ENCODE data around the gene DPH1. TPM values are rescaled to one million over a fixed set of nuclear protein-coding genes. Genes with fewer than 3 reads are reported as not detected.

Gene DPH1
- total RNA-seq, 1 donor from 2014 or later: 25.7 TPM

DNA sequence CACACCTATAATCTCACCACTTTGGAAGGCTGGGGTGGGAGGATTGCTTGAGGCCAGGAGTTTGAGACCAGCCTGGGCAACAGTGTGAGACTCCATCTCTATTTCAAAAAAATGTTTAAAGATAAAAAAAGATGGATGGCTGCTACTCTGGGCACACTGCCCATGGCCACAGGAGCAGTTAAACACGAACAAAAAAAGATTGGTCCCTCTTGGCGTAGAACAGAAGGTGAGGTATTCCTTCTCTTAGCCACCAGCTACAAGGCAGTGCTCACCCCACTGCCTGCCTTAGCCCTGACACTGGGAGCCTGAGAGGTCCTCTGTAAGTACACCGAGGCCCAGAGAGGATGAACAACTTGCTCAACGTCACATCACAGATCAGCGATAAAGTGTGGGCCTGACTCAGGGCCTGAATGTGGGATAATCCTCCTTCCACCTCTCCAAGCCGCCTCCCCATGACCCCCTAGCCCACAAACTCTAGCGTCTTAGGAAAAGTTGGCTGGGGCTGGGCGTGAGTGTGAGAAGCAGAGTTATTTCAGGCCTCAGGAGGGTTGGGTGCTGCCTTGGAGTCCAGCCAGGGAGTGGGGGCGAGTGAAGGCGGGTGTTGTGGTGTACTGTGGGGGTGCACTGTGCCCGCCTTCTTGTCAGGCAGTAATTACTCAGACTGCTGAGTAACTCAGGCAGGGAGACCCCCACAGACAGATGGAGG is 2.3 kb upstream of the DPH1 start:
- no peak for DNase-seq

DNA sequence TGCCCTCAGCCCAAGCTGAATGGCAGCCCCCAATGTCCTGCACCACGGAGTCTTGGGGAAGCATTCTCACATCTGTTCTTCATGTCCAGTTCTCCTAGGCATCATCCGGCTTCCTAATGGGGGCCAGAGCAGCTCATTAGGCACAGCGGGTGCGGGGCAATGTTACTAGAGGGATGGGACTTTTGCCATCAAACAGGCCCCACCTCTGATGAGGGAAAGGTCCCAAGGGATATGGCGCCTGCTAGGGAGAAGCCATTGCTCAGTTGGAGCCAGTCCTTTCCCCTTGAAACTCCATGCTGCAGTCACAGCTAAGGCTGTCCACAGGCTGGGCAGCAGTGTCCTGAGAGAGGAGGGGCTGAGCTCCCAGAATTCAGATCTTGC is 1.7 kb upstream of the DPH1 start:
- no peak for DNase-seq

DNA sequence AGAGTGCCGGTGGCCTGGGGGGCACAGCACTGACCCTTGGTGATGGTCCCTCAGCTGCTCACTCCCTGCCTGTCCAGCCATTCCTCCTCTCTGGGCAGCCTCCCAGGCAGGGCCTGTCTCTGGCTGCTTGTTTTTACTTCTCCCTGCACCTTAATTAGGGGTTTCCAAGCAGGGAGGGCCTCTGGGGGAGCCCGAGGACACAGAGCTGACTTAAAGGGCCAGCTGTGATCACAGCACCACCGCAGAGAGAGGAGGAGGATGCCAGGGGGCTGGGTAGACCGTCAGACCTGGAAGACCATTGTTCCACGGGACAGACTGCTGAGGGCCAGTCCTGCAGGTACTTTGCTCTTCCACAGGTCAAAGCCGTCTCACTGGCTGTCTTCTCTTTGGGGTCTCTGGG is 1.2 kb upstream of the DPH1 start:
- no peak for DNase-seq

DNA sequence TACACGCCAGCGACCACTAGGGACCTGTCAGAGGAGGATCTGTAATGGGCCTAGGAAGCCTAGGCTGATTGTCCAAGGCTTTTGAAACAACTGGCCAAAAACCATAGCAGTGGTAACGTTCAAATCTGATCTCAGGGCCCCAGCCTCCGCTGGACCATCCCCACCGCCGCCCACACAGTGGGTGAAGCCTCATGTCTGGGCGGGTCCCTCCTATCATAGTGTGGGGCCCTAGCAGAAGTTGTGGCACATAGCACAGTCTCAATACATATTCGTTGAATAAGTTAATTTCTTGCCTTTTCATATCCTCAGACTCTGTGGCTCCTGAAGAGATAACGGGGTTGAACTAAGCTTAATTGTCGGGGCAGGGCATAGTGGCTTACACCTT is 818 bp downstream of the DPH1 start:
- DNase-seq: peak; percentile 94

DNA sequence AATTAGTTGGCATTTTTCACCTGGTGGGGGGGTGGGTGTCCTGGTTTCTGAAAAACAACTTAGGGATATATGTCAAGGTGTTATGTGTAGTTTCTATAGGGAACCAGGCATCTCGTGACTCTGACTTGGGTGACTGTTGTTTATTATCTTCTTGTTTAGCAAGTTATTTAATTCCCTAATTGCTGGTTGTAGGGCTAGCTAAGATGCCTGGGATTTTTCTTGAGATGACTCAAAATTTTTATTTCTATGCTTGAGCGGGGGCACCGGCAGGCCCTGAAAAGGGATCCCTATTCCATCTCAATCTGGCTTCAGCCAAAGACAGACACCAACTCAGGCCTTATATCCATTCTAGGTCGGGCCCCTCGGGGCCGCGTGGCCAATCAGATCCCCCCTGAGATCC is 3.2 kb downstream of the DPH1 start:
- no peak for DNase-seq

DNA sequence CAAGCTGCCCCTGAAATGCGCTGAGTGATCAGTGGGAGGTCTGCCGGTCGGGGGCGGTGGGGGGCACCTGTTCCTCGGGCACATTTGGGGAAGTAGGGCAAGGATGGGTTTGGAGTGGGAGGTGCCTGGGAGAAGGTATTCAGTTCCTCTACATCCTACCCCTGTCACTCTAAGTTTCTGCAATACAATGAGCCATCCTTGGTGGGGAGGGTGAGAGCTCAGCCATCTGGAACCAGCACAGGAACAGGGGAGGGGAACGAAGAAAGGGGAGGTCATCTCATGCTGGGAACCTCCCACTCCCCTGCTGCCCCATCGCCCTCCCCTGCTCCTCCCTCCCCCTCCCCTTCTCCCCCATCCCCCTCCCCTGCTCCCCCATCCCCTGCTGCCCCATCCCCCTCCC is 4.2 kb downstream of the DPH1 start:
- no peak for DNase-seq

DNA sequence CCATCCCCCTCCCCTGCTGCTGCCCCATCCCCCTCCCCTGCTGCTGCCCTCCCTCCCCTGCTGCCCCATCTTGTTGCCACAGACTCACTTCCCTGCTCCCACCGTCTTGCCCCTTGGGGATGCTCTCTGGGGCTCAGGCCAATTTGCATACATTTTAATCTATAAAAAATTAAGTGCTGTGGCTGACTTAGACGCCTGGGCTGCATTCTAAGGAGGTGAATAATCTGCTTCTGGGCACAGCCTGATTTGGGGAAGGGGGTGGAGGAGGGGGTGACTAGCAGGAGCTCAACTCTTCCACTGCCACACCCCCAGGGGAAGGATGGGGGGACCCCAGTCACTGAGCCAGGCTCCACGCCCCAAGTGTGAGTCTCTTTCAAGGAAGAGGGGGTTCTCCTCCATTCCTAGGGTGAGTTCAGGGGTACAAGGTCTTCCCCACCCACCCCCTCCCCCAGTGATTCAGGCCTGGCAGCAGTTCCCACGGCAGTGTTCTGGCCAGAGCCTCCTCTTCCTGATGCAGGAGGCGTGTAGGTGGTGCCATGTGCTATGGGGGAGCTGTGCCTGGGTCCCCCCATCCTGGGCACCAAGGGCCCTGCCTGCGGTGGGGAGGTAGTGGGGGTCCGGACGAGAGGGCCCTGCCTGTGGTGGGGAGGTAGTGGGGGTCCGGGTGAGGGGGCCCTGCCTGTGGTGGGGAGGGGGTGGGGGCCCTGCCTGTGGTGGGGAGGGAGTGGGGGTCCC is 5.0 kb downstream of the DPH1 start:
- no peak for DNase-seq

DNA sequence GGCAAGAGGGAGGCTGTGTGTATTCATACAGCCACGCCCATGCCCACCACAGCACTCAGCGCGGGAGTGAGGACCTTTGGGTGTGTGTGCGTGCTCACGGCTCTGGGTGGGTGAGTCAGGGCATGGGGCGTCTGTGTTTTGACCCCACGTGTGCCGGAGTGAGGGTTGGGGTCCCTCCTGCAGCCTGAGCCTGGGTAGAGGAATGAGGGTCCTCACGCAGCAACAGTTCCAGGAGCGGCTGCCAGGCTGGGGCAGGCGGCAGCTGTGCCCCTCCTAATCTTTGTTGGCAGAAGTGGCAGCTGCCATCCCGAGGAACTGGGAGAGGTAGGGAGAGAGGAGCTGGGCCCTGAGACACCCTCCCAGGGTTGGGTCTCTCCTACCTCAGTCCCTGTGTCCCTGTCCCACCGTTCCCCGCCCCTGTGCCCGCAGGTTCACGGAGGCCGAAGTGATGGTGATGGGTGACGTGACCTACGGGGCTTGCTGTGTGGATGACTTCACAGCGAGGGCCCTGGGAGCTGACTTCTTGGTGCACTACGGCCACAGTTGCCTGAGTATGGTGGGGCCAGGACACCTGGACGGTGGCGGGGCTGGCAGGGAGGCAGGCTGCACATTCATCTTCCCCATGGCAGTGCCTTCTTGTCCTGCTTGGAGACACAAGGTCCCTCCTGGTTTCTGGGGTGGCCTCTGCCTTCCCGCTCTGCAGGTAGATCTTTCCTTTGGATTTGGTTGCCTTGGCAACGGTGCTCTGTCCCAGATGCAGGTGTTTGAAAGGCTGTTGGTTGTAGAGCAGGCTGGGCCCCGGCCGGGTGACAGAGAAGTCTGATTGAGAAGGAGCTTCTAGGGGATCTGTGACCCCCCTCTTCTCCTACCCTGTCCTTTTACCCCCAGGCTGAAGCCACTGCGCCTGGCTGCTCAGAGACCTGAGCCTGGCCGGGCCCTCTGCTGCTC is 5.9 kb downstream of the DPH1 start:
- no peak for DNase-seq

DNA sequence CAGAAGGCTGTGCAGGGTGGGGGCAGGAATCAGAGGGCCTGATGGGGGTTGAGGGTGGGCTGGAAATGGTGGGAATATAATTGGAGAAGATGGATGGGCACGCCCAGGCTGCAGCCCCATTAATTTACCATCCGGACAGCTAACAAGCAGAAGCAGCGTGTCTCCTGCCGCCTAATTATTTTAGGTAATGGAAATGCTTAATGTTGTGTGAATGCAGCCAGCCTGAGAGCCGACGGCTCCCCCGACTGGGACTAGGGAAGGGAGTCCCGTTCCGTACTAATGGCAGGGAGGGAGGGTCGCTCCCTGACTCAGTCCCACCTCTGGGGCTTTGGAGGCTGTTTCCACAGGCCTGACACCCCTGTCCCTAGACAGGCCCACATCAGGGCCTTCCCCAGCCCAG is 7.2 kb downstream of the DPH1 start:
- no peak for DNase-seq

DNA sequence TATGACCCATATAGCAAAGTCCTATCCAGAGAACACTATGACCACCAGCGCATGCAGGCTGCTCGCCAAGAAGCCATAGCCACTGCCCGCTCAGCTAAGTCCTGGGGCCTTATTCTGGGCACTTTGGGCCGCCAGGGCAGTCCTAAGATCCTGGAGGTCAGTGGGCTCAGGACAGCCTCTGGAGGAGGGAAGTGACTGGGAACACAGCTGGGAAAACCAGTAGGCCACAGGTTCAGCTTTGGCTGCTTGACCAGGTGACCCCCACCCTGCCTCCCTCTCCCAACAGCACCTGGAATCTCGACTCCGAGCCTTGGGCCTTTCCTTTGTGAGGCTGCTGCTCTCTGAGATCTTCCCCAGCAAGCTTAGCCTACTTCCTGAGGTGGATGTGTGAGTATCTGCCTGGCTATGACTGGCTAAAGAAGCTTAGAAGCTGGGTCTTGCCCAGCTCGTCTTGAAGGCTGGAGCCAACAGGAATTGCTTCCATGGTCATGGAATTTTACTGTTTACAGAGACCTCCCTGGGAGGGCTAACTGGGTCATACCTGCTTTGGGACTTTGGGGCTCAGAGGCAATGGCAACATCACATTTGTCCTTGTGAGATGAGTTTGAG is 10.4 kb downstream of the DPH1 start:
- no peak for DNase-seq

DNA sequence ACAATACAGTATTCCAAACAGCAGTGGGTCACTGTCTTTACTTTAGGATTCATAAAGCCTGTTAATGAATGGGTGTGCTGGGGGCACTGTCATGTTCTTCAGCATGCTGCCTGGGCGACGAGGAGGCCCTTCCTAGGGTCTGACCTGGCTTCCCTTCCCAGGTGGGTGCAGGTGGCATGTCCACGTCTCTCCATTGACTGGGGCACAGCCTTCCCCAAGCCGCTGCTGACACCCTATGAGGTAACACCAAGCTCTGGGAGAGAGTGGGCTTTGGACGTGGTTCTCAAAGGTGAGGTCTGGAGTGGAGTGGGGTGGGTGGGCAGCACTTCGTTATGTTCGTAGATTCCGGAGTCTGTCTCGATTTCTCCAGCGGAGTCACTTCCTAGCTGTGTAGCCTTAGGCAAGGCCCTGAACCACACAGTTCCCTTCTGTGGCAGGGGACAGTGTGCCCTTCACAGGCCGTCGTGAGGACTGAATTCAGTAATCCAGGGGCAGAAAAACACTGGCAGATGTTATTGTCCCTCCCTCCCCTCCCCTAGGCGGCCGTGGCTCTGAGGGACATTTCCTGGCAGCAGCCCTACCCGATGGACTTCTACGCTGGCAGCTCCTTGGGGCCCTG is 11.1 kb downstream of the DPH1 start:
- DNase-seq: no peak

DNA sequence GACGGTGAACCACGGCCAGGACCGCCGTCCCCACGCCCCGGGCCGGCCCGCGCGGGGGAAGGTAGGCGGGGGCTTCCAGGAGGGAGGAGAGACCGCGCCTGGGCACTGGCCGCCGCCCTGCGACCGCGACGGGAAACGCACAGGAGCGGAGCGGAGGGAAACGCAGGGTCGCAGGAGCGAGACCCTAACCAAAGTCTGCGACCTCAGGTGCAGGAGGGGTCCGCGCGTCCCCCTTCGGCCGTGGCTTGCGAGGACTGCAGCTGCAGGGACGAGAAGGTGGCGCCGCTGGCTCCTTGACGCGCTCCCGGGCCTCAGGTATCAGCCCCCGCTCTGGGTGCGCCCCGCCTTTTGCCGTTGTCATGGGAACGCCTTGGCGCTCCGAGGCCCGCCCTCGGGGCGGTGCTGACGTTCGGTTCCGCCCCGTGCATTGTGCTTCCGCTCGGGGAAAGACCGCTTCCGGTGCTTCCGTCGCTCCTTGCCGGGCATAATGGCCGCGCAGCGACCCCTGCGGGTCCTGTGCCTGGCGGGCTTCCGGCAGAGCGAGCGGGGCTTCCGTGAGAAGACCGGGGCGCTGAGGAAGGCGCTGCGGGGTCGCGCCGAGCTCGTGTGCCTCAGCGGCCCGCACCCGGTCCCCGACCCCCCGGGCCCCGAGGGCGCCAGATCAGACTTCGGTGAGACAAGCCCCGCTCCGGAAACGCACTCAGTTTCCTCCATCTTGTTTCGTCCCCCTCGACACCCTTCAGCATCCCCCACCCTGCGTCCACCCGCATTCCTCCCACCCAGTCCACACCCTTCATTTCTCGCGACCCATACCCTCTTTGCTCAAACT is 11.8 kb downstream of the DPH1 start, which contains the start of gene OVCA2:
OVCA2 (plus strand) TSS at position 462 of the 829 bp plus-strand sequence; CDS start at position 488, 26 bp downstream.
- DNase-seq: peak; percentile 96

DNA sequence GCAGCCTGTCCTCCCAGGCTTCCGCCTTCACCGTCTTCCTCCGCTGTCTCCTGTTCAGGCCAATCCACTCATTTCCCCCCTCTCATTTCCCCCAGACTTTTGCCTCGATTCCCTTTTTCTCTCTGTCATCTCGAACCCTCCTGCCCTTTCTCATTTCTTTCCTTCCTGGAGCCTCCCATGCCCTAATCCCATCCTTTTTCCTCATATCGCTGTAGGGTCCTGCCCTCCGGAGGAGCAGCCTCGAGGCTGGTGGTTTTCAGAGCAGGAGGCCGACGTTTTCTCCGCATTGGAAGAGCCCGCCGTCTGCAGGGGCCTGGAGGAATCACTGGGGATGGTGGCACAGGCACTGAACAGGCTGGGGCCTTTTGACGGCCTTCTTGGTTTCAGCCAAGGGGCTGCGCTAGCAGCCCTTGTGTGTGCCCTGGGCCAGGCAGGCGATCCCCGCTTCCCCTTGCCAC is 12.5 kb downstream of the DPH1 start:
- peak; percentile 73 for DNase-seq

DNA sequence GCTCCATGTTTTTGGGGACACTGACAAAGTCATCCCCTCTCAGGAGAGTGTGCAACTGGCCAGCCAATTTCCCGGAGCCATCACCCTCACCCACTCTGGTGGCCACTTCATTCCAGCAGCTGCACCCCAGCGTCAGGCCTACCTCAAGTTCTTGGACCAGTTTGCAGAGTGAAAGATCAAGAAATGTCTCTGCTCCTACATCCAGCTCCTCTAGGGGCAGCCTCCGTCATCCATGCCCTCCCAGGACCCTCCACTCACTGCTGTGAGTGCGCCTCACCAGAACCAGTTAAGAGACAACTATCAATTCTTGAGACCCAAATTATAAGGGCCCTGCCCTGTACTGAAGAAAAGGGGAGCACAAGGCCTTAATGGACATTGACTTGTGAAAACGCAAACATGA is 13.0 kb downstream of the DPH1 start:
- no peak for DNase-seq

DNA sequence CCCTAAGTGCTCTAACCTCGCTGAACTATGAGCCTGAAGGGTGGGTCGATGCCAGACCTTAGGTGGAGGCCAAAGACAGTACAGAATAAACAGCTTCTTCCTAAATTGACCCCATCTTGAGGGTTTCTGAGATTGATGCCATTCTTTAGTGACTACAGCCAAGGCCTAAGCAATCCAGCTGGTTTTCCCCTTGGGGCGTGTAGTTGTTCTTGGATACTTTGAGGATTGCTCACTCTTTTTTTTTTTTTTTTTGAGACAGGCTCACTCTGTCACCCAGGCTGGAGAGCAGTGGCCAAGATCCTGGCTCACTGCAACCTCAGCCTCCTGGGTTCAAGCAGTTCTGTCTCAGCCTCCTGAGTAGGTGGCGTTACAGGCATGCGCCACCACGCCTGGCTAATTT is 13.8 kb downstream of the DPH1 start:
- no peak for DNase-seq

DNA sequence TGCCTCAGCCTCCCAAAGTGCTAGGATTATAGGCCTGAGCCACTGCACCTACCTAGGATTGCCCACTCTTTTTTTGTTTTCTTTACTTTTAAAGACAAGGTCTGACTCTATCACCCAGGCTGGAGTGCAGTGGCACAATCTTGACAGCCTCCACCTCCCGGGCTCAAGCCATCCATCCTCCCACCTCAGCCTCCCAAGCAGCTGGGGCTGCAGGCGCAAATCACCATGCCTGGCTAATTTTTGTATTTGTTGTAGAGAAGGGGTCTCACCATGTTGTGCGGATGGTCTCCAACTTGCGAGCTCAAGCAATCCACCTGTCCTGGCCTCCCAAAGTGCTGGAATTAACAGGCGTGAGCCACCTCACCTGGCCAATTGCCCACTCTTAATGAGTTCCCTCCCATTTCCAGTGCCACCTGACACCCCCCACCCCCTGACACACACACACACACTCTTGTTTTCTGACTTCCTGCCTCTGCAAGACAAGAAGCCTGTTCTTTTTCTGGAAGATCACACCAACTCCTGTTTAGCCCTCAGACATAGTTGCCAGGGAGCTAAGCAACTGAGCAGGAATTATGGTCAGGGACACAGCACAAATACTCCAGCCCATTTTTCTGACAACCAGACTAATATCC is 14.4 kb downstream of the DPH1 start:
- DNase-seq: no peak

DNA sequence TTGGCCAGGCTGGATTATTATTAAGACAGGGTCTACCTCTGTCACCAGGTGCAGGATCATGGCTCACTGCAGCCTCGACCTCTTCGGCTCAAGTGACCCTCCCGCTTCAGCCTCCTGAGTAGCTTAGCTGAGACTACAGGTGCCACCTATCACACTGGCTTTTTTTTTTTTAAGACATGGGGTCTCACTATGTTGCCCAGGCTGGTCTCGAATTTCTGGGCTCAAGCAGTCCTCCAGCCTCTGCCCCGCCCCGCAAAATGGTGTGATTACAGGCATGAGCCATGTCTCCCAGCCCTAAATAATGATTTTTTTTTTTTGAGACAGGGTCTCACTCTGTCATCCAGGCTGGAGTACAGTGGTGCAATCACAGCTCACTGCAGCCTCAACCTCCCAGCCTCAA is 17.6 kb downstream of the DPH1 start:
- no peak for DNase-seq

DNA sequence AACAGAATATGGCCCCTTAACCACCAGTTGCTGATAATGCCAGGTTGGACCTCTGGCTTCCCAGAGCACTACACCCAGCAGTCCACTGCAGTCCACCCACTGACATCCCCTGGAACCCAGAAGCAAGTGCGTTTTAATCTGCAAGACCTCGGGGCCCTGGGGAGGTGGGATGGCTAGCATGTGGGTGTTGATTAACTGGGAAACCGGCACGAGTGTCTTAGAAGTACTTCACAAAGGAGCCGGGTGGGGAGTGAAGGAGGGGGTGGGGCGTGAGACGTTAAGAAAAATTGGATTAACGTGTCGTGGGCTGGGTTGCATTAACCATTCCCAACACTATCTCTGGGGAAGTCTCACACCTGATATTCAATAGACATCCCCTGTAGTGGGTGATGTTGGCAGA is 18.9 kb downstream of the DPH1 start:
- DNase-seq: no peak

DNA sequence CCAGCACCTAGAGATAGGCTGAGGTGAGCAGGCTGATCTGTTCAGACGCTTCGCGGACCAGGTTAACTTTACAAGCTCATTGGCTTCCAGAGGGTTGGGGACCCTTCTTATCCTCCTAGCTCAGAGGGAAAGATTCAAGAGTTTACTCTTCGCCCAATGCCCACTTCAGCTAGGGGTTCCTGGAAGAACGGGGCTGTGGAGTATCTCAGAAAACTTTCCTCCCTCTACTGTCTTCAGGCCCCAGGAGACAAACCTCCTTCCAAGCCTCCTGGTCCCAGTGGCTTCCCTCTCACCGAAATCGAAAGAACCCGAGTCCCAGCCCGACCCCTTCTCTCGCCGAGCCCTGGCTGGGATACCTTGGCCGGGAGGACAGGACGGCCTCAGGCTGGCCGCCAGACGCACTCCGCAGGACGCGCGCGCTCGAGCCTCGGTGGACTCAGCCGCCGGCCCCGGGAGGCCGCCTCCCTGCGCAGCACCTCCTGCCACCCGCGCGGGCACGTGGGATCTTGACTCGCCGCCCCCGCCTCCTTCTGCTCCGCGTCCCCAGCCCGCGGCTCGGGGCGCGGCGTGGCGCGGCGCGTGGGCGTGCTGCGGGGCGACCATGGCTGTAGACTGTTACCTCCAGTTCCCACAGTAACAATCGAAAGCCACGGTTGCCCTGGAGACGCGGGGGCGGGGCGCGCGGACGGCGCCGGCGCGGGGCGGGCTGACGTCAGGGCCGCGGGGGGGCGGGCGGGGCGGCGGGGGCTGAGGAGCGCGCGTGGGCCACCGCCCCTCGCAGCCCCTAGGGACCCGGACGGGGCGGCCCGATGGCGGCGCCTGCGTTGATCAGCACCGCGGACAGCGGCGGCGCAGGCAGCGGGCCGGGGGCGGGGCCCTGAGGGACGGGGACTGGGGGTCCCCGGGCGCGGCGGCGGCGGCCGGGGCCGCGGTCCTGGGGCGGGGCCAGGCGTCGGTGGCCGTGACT is 19.7 kb downstream of the DPH1 start:
- DNase-seq: peak; percentile 87
